NK-92 (cell line): ENCODE data around the gene CYTH1.

ENCODE experiments used
- DNase-seq: peaks from one replicate; lab custom pipeline; 2025; ENCODE audit not compliant: unreplicated experiment; lab: John Stamatoyannopoulos, UW

The CYTH1 gene, protein sequence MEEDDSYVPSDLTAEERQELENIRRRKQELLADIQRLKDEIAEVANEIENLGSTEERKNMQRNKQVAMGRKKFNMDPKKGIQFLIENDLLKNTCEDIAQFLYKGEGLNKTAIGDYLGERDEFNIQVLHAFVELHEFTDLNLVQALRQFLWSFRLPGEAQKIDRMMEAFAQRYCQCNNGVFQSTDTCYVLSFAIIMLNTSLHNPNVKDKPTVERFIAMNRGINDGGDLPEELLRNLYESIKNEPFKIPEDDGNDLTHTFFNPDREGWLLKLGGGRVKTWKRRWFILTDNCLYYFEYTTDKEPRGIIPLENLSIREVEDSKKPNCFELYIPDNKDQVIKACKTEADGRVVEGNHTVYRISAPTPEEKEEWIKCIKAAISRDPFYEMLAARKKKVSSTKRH

DNA sequence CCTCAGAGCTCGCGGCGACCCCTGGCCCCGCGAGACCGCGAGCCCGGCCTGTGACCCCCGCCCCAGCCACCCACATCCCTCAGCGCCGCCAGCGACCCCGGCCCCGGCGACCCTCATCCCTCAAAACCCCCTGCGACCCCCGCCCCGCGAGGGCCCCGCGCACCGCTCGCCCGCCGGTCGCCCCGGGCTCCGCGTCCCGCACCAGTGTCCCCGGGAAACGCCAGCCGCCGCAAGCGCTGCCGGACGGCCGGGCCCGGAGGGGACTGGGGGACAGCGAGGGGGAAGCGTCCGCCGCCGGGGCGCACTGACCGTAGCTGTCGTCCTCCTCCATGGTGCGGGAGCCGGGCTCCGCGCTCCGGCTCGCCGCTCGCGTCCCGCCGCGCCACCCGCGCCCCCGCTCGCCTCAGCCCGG, at the start of gene CYTH1:
Gene CYTH1 (minus strand): TSS at position 381 of the 412 bp plus-strand sequence. CDS start 50 bp downstream, at position 331.
- DNase-seq, result no peak

DNA sequence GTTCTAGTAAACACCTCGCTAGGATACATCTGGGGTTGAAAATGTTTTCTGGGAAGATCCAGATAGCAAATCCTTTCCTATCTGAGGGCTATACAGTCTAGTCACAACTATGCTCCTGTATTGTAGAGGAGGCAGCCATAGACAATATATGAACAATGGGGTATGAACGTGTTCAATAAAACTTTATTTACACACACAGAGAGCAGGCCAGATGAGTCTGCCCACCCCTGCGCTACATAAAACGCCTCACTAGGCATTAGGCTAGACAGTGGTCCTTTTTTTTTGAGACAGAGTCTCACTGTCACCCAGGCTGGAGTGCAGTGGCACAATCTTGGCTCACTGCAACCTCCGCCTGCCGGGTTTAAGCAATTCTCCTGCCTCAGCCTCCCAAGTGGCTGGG, 47.4 kb upstream of the CYTH1 start:
- no peak for DNase-seq

DNA sequence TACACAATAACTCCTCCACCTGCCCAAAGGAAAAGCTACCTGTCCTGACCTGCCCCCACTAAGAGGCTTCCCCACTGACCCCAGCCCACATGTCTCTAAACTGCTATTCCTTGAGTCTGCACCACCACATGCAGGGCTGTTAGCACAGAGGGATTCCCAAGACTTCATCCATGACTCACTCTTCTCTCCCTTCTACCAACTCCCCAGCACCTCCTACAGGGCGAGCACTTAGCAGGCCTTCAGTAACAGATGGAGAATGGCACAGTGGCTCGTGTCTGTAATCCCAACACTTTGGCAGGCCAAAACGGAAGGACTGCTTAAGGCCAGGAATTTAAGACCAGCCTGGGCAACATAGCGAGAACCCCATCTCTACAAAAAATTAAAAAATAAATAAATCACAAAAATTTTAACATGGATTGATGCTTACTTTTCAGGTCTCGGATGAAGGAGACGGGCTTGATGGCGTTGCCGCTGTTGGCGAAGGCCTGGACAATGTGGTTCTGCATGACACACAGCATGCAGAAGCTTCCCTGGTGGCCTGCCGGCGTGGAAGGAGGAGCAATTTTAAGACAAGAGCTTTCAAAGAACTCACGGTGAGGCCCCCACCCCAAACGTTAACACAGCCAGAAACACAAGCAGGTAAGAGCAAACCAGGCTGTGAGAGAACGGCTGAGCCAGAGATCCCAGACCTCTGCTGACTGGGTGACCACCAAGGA, 46.6 kb upstream of the CYTH1 start:
- no peak for DNase-seq

DNA sequence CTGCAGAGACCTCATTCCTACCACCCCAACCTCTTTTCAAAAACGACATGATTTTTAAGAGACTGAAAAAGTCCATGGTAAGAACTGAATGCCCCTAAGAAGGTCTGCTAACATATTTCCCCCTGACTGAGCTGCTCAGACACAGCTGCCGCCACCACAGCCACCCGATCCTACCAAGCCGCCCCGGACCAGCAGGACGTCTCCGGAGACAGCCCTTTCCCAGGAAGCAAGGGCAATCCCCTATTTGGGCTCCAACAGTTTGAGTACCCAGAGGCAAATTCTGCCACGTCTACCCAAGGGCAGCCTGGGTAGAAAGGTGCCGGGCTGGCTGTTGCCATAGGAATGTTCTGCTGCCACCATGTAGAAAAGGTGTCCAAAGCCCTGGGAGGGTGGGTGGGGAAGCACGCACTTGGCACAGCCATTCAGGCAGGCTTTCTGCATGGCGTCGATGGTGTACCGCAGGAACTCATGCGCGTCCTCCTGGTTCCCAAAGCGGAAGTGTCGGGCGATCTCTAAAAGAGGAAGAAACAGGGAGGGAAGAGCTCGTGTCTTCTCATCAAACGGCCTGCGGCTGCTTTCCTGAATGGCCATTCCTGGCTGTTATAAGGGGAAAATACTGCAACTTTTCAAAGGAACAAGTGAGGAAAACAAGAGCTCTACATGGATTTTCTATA, 44.9 kb upstream of the CYTH1 start:
- DNase-seq, result no peak

DNA sequence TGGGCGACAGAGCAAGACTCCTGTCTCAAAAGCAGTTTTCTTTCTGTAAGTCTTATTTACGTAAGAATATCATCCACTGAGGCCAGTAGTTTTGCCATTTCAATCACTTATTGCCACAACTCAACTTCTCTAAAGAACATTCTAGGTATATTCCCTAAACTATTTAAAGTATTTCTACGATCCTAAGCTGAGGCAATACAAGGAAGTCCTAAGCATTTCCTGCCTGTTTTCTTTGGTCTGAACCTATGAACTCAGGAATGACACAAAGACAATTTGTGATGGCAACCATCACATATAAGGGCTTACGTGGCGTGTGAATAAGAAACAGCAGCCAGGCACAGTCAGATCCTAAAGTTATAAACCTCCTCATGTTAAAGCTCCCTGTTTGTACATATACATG, 44.3 kb upstream of the CYTH1 start:
- no peak for DNase-seq

DNA sequence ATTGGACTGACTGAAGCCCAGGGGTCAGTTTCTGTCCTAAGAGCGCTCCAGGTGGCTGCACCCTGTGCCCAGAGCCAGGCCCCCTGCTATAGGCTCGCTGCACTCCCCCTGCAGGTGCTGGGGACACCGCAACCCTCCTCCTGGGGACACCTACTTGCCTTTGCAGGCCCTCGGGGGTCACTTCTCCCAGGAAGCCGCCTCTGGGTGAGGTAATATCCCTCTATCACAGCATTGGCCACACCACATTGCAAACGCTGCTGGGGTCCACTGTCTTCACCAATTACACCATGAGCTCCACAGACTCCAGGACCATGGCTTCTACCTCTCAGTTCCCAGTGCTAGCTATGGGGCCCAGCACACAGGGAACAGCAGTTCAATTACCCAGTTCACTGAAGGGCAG, 43.6 kb upstream of the CYTH1 start:
- no peak for DNase-seq

DNA sequence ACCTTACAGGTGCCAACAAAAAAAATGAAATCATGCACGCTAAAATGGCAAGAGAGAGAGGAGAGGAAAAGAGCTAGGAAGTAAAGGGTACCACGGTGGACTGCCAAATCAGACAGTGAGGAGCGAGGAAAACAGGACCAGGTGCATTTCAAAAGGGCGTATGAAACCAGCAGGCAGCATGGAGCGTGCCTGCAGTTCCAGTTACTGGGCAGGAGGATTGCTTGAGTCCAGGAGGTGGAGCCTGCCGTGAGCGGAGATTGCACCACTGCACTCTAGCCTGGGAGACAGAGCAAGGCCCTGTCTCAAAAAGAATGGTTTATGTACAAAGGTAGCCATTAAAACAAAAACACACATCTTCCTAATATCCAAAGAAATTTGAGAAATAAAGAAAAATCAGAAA, 42.2 kb upstream of the CYTH1 start:
- DNase-seq, result no peak

DNA sequence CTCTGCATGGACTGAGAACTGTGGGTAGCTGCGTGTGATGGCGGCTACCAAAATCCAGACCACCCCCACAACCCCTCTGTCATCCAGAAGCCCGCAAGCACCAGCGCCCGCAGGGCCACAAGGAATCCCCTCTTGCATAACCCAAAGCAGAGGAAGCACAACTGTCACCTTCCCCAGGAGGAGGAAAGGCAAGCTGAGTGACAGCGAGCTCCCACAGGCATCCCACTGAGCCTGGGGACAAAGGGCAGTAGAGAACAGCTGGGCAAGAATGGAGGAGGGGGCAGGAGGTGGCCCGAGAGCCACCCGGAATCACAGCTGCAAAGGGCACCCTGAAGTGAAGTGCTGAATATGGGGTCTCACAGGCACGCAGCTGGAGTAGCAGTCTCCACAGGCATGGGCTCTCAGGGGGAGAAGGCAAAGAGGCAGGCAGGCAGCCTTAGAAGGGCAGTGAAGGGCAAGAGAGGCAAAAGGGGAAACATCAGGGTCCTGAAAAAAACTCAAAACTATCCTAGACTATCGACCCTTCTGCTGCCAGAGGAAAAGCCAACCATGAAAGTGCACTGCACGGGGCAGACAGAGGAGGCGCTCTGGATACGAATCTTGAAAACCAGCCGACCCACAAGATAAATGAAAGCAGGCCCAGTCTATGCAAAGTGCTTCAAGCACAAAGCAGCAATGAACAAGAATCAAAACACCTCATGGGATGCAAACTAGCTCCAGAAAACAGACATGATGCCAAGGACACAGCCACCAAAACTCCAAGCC, 41.4 kb upstream of the CYTH1 start:
- no peak for DNase-seq

DNA sequence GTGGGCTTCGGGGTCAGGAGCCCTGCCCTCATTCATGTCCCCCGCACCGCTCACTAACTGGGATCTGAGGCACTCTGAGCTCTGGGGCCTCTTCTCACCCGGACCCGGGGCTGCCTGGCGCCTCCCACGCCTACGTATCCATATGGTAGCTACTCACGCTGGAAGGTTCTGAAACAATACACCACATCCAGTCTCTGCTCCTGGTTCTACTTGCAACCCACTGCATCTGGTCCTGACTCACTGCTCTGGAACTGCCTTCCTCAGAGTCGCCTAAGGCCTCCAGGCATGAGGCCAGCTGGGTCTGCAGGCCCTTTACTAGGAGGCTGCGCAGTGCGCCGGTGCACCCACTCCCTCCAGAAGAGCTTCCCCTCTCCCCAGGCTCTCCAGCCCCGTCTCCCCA, 40.5 kb upstream of the CYTH1 start:
- DNase-seq, result no peak

DNA sequence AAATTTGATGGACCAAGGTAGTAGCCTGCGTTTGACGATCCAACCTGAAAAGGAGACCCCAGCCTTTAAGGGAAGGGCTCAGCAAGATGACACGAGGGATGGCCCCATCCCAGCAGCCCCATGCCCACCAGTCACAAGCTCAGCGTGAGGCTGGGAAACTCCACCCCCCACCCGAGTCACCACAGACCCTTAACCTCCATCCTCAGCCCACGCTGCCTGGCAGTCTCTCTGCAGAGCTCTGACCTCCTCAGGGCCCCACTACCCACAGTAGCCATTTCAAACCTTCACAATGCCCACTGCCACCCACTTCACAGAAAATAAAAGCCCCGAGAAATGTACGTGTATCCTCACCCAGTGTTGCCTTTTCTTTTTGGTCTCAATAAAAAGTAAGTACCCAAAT, 39.9 kb upstream of the CYTH1 start:
- DNase-seq, result no peak

DNA sequence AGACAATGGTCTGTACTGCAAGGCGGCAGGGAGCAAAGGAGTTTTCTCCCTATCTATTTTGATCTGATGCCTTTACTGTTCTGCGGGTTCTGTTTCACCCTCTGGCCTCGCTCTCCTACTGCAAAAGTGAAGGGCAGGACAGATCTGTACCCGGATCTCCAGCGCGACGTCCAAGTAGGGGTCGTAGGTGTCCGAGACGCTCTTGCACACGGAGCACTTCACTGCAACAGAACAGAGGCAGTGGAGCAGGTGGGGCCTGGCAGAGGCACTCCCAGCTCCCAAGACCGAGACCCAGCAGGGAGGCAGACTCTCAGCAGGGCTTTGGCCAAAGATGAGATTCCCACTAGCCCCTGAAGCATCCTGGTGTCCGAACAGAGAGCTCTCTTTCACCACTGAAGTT, 38.8 kb upstream of the CYTH1 start:
- no peak for DNase-seq

DNA sequence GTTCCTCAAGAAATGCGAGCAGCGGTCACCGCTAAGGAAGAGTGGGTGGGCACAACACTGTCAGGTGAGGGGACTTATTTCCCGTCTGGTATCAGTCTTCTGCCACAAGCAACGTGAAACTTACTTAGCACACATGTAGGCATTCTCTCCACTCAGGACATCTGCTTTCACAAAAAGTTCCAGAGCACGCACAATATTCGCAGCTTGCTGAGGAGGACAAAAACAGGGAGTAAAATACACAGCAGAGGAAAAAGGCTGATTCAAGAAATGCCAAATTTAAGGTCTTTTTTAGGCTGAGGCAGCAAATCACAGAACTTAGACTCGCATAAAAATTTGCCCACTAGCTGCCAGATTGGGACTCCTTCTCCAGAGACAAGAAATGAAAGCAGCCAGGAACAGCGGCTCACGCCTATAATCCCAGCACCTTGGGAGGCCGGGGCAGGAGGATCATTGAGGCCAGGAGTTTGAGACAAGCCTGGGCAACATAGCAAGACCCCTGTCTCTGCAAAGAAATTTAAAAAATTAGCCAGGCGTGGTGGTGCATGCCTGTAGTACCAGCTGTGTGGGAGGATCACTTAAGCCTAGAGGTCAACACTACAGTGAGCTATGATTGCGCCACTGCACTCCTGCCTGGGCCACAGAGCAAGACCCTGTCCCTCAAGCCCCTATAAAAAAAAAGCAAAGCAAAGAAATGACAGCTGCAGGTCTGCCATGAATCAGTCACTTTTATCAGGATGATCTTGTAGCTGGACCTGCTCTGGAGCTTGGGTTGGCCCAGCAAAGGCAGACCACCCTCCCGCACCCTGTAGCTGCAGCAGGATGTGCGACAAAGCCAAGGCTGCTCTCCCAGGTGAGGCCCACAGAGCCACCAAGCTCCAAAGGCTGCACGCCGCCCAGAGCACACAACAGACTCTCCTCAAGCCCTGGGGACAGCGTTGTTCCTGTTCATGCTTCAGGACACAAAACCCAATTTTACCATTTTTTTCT, 38.0 kb upstream of the CYTH1 start:
- no peak for DNase-seq

DNA sequence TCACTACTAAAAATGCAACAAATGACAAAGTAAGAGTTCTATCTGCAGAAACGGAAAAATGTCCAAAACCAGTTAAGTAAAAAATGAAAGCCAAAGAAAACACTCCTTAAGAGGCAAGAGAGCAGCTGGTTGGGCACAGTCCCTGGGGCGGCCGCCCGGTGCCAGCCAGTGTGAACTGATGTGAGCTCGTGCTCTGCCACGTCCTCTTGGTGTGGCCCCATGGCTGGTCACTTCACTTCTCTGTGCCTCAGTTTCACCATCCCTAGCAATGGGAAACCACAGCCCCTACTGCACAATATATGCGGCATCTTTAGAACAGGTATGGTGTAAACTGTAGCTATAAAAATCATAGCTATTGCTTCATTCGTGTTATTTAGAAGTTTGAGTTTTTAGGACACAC, 37.3 kb upstream of the CYTH1 start:
- DNase-seq, result no peak

DNA sequence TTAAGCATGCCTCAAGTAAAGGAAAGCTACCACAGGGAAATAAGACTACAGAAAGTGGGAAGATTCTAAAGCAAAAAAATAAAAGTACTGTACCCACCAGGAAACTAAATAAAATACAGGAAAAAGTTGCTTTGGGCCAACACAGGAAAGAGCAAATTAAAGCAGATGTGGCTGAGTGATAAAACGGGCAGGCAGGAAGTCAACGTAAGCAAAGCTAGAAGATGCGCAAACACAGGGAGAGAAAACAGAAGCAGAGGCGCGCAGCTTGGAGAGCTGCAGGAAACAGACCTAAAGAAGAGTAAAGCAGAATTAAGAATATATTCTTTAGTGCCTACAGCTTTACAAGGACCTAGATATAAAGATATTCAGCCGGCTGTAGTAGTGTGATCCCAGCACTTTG, 36.9 kb upstream of the CYTH1 start:
- no peak for DNase-seq

DNA sequence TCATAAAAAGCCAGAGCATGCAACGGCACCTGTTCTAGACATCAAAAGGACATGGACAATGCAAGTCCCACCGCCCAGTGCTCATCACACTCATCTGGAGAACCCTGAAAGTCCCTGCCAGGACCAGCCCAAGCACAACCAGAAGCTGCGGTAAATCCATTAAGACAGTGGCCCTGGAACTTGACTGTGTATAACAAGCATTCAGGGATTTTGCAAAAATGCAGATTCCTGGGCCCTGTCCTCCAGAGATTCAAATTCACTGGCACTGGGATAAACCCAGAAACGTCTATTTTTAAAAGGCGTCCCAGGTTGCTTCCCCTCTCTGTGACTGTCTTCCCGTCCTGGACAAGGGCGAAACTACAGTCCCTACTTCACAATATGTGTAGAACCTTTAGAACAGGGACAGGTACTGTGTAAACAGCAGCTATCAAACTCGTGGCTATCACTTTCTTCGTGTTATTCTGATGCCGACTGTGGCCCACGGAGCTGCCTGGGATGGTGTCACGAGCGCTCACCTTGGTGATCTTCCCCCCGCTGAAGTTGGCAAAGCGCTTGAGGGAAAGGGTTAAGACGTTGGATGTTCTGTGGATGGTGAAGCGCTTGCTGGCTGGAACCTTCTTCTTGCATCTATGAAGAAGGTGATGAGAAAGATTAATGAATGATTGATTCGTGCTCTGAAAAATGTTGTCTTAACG, 36.2 kb upstream of the CYTH1 start:
- no peak for DNase-seq

DNA sequence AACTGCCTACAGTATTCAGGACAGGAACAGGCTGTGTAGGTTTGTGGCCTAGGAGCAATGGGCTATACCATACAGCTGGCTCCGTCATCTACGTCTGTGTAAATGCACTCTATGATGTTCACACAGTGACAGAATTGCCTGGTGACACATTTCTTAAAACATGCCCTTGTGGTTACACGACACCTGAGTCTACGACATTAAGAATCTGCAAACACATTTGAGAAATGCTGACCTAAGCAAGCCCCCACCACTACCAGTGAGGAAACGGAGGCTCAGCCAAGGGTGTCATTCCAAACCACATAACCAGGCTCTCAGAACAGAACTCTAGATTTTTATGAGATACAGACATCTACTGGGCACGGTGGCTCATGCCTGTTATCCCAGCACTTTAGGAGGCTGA, 35.0 kb upstream of the CYTH1 start:
- DNase-seq, result no peak

DNA sequence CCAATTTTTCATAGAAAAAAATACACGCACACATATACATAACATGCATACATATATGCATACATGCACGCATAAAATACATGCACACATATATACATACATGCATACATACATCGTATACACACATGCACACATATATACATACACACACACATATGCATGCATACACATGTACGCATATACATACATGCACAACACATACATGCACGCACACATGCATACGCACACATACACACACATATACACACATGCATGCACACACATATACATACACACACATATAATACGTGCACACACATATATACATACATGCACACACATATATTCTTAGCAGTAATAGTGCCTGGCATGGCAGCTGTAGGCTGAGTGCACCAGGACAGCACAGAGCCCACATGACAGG, 33.6 kb upstream of the CYTH1 start:
- DNase-seq, result no peak

DNA sequence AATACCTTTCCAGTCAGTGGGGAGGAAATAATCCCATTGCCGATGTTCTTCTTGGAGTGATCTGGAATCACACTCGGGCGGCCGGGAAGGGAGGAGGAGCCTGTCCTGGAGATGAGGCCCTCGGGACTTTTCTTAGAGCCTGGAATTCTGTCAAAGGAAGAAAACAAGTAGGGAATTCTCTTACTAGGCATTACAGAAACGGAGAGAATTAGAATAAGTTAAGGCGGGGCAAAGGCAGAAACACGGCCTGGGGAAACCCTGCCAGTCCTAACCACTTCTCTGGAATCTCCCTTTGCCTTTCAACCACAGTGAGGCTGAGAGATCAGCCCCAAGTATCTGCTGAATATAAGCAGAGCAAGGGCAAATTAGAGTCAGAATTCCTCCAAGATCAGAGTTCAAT, 30.8 kb upstream of the CYTH1 start:
- no peak for DNase-seq

DNA sequence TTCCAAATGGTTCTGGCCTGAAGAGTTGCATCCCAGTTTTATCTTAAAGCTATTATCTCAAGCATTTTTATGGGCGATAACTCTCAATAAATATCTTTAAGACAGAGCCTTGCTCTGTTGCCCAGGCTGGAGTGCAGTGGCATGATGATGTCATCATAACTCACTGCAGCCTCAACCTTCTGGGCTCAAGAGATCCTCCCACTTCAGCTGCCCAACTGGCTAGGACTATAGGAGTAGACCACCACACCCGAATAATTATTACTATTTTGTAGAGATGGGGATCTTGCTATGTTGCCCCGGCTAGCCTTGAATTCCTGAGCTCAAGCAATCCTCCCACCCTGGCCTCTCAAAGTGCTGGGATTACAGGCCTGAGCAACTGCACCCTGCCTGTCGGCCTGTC, 26.1 kb upstream of the CYTH1 start:
- DNase-seq, result no peak

DNA sequence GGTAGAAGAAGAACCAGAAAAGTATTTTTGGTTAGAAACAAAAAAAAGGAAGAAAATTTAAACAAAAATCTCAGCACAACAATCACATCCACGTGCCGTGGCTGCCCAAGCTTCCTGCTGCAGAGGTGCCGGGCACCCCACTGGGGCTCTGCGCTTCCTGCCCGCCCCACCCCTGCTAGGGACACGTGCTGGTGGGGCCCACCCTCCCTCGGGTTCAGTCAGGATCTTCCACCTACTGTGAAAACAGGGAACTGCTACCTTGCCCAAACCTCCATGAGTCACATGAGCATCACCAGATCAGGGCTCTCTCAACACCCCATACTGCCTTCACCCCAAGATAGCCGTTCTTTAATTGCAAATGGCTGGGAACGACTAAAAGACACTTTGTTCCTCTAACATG, 24.4 kb upstream of the CYTH1 start:
- DNase-seq, result no peak
